Tibial nerve (tissue), 4 donors: ENCODE data around the gene LTBP2. TPM values are rescaled to one million over a fixed set of nuclear protein-coding genes. Genes with fewer than 3 reads are reported as not detected.

Source experiments
- DNase-seq, 2 donors: peaks; one replicate each; pipeline ENCODE4 v3.0.0-alpha.2; 2019; ENCODE audit warnings: low spot score in 2 of 2
- H3K27ac ChIP-seq, 4 donors: fragments of 200-600 bp; sonication (generic) in 3 of 4; one replicate each; pipeline ENCODE4 v1.5.1; 2017 to 2019; ENCODE audit warnings: mild to moderate bottlenecking in 1 of 4
- H3K27me3 ChIP-seq, 2 donors: fragments of 200-600 bp; sonication (generic) in 1 of 2; one replicate each; pipeline versions ENCODE4 v1.5.1 to v1.6.0; 2017 to 2019
- H3K36me3 ChIP-seq, 3 donors: fragments of 200-600 bp; sonication (generic); one replicate each; pipeline ENCODE4 v1.5.1; 2018 to 2019
- H3K4me1 ChIP-seq, 4 donors: fragments of 200-600 bp; sonication (generic) in 3 of 4; one replicate each; pipeline ENCODE4 v1.5.1; 2017 to 2019
- H3K4me3 ChIP-seq, 4 donors: fragments of 200-600 bp; sonication (generic) in 3 of 4; one replicate each; pipeline ENCODE4 v1.5.1; 2017 to 2019; ENCODE audit warnings: mild to moderate bottlenecking in 1 of 4, moderate library complexity in 1 of 4
- H3K9me3 ChIP-seq, 4 donors: fragments of 200-600 bp; sonication (generic) in 3 of 4; one replicate each; pipeline ENCODE4 v1.5.1; 2017 to 2019
- CTCF ChIP-seq, 5 experiments: fragments of 200-600 bp in 3 of 5; fragments of 450-650 bp in 2 of 5; sonication (generic) in 3 of 5; IDR thresholded peaks; one replicate each; pipeline ENCODE4 v1.5.1; 2016 to 2019; ENCODE audit warnings: antibody characterized with exemption in 5 of 5, mild to moderate bottlenecking in 3 of 5, moderate library complexity in 2 of 5
- EP300 ChIP-seq, 2 donors: sonication (generic); formaldehyde crosslinking; IDR thresholded peaks; one replicate each; pipeline ENCODE4 v1.6.1; 2017; ENCODE audit warnings: antibody characterized with exemption in 2 of 2, mild to moderate bottlenecking in 1 of 2
- POLR2A ChIP-seq, 2 donors: fragments of 450-650 bp; IDR thresholded peaks; one replicate each; pipeline ENCODE4 v1.6.1; 2017; ENCODE audit warnings: antibody characterized with exemption in 2 of 2, mild to moderate bottlenecking in 2 of 2, moderate library complexity in 2 of 2
- WGBS, 2 donors: methylation state at CpG; one replicate each; pipeline ENCODE4 v1.1.5; 2018; 5-methylcytosine and 5-hydroxymethylcytosine counted together
- total RNA-seq, 4 donors: library from RNA; depleted of rRNA; stranded (reverse); fragments of >200 nt; gene quantifications; one replicate each; pipeline ENCODE4 v1.1.0, GENCODE V29; 2016

The LTBP2 gene
- total RNA-seq, 4 donors from 2014 or later: 67.1 to 276 (median 134) TPM

GRCh38 chr14:74618078-74618952 is 6.3 kb upstream of the LTBP2 start:
- H3K9me3 ChIP-seq: no peaks in the 10 kb centered on the region
- H3K4me3 ChIP-seq: no peak overlapping the region
- no peaks in the 10 kb centered on the region for H3K36me3 ChIP-seq
- H3K27ac ChIP-seq: peak overlapping the region in 2 of 4 donors; percentile 76 to 88
- WGBS, 2 donors: 55 to 60% methylated on average over 10 of the region's 10 CpGs
- peak in 1 of 2 donors; percentile 82 for DNase-seq
- H3K4me1 ChIP-seq: peaks cover 0 to 56% (median 32%) of the 10 kb centered on the region in 4 donors
- TF ChIP-seq POLR2A (IDR thresholded peaks at IDR 0.05) (no peak), CTCF (IDR thresholded peaks at IDR 0.05) (no peak), EP300 (IDR thresholded peaks at IDR 0.05) (peak in 1 of 2 donors; percentile 49)
- H3K27me3 ChIP-seq: no peaks in the 10 kb centered on the region

GRCh38 chr14:74616996-74617700 is 5.1 kb upstream of the LTBP2 start:
- WGBS, 2 donors: 82 to 92% methylated on average over 13 of the region's 13 CpGs
- Histone ChIP-seq H3K27me3 (no peaks in the 10 kb centered on the region), H3K4me3 (no peak overlapping the region), H3K36me3 (no peaks in the 10 kb centered on the region), H3K4me1 (peaks cover 0 to 65% (median 32%) of the 10 kb centered on the region in 4 donors), H3K27ac (peak overlapping the region in 1 of 4 donors; percentile 46), H3K9me3 (no peaks in the 10 kb centered on the region)
- no peak for DNase-seq
- TF ChIP-seq CTCF (IDR thresholded peaks at IDR 0.05) (no peak), POLR2A (IDR thresholded peaks at IDR 0.05) (no peak), EP300 (IDR thresholded peaks at IDR 0.05) (no peak)

GRCh38 chr14:74616507-74616906 is 4.5 kb upstream of the LTBP2 start:
- Histone ChIP-seq H3K36me3 (no peaks in the 10 kb centered on the region), H3K4me1 (peaks cover 0 to 70% (median 34%) of the 10 kb centered on the region in 4 donors), H3K4me3 (no peak overlapping the region), H3K27ac (peak overlapping the region in 1 of 4 donors; percentile 46), H3K9me3 (no peaks in the 10 kb centered on the region), H3K27me3 (no peaks in the 10 kb centered on the region)
- TF ChIP-seq POLR2A (IDR thresholded peaks at IDR 0.05): no peak
- TF ChIP-seq EP300 (IDR thresholded peaks at IDR 0.05): no peak
- no peak for TF ChIP-seq CTCF (IDR thresholded peaks at IDR 0.05)
- DNase-seq: no peak
- 44 to 47% methylated on average over 4 of the region's 4 CpGs for WGBS, 2 donors

GRCh38 chr14:74615735-74616134 is 3.7 kb upstream of the LTBP2 start:
- Histone ChIP-seq H3K27me3 (no peaks in the 10 kb centered on the region), H3K4me3 (no peak overlapping the region), H3K36me3 (no peaks in the 10 kb centered on the region), H3K27ac (no peak overlapping the region), H3K4me1 (peaks cover 0 to 70% (median 37%) of the 10 kb centered on the region in 4 donors), H3K9me3 (no peaks in the 10 kb centered on the region)
- WGBS, 2 donors: 91 to 94% methylated on average over 14 of the region's 14 CpGs
- DNase-seq: no peak
- TF ChIP-seq CTCF (IDR thresholded peaks at IDR 0.05): no peak
- no peak for TF ChIP-seq POLR2A (IDR thresholded peaks at IDR 0.05)
- TF ChIP-seq EP300 (IDR thresholded peaks at IDR 0.05): no peak
